Esophagus muscularis mucosa (tissue), 4 donors: ENCODE results near the gene NNT. TPM values are rescaled to one million over a fixed set of nuclear protein-coding genes. Genes with fewer than 3 reads are reported as not detected.
"Not testable (repeated sequence)": the region's sequence is repeated elsewhere in the genome, so short reads cannot be mapped to it uniquely, and the experiment has no call there.

ENCODE experiments used
- DNase-seq: peaks from one replicate; pipeline ENCODE4 v3.0.0-alpha.2; 2017; ENCODE audit errors: extremely low spot score
- H3K27ac ChIP-seq, 4 donors: fragments of 200-600 bp; sonication (generic); replicated peaks in 1 of 4; 1 replicate in 3 of 4; 2 replicates in 1 of 4; pipeline ENCODE4 v1.5.1; 2016 to 2019; ENCODE audit warnings: mild to moderate bottlenecking in 1 of 4
- H3K27me3 ChIP-seq, 4 donors: fragments of 200-600 bp; sonication (generic); one replicate each; pipeline versions ENCODE4 v1.5.1 to v1.6.0; 2016 to 2019
- H3K36me3 ChIP-seq, 4 donors: fragments of 200-600 bp; sonication (generic); one replicate each; pipeline ENCODE4 v1.5.1; 2016 to 2019
- H3K4me1 ChIP-seq, 4 donors: fragments of 200-600 bp; sonication (generic); one replicate each; pipeline ENCODE4 v1.5.1; 2016 to 2019
- H3K4me3 ChIP-seq, 4 donors: fragments of 200-600 bp; sonication (generic); 1 replicate in 2 of 4; 2 replicates in 2 of 4; pipeline ENCODE4 v1.5.1; 2016 to 2019; ENCODE audit warnings: mild to moderate bottlenecking in 4 of 4, moderate library complexity in 1 of 4
- H3K9me3 ChIP-seq, 4 donors: fragments of 200-600 bp; sonication (generic); 1 replicate in 3 of 4; 2 replicates in 1 of 4; pipeline ENCODE4 v1.5.1; 2016 to 2019
- CTCF ChIP-seq, 3 experiments: fragments of 200-600 bp in 2 of 3; fragments of 450-650 bp in 1 of 3; sonication (generic) in 2 of 3; IDR thresholded peaks; one replicate each; pipeline ENCODE4 v1.5.1; 2017 to 2019; ENCODE audit warnings: antibody characterized with exemption in 3 of 3, mild to moderate bottlenecking in 2 of 3, moderate library complexity in 1 of 3
- EP300 ChIP-seq: sonication (generic); formaldehyde crosslinking; IDR thresholded peaks from one replicate; pipeline ENCODE4 v1.6.1; 2017; ENCODE audit warnings: antibody characterized with exemption
- POLR2A ChIP-seq: fragments of 450-650 bp; IDR thresholded peaks from one replicate; pipeline ENCODE4 v1.6.1; 2017; ENCODE audit warnings: antibody characterized with exemption, moderate library complexity, mild to moderate bottlenecking, low read depth
- POLR2AphosphoS5 ChIP-seq, 2 donors: sonication (generic); formaldehyde crosslinking; IDR thresholded peaks; one replicate each; pipeline ENCODE4 v1.6.1; 2017; ENCODE audit warnings: antibody characterized with exemption in 2 of 2
- WGBS: methylation state at CpG from one replicate; pipeline ENCODE4 v1.1.5; 2018; 5-methylcytosine and 5-hydroxymethylcytosine counted together
- intact Hi-C: fragments of 100-400 bp; cut with DNase I; formaldehyde crosslinking; loops from one replicate; pipeline ENCODE4 v1.15.1; 2023
- total RNA-seq, 4 donors: library from RNA; depleted of rRNA; stranded (reverse); fragments of >200 nt; gene quantifications; one replicate each; pipeline versions ENCODE4 v1.1.0 to v1.2.1, GENCODE V29; 2016

Gene NNT
- total RNA-seq, 4 donors from 2014 or later: 49.0 to 90.1 (median 70.3) TPM

GRCh38 chr5:43570450-43571158, 32.4 kb upstream of the NNT start:
- WGBS: 86% methylated on average over 8 of the region's 8 CpGs
- peaks cover 0 to 8% (median 3%) of the 10 kb centered on the region in 4 donors for H3K36me3 ChIP-seq
- no peak for DNase-seq
- peak overlapping the region; percentile 69 to 76 (median 74) for H3K27ac ChIP-seq
- intact Hi-C loops: no loop called here
- no peaks in the 10 kb centered on the region for H3K9me3 ChIP-seq
- peaks cover 20 to 29% (median 24%) of the 10 kb centered on the region in 4 donors for H3K4me1 ChIP-seq
- no peak for TF ChIP-seq CTCF (IDR thresholded peaks at IDR 0.05)
- TF ChIP-seq EP300: no peak
- TF ChIP-seq POLR2A: no peak
- no peak for TF ChIP-seq POLR2AphosphoS5 (IDR thresholded peaks at IDR 0.05)
- peak overlapping the region; percentile 30 to 46 (median 42) for H3K4me3 ChIP-seq
- no peaks in the 10 kb centered on the region for H3K27me3 ChIP-seq

- intact Hi-C loops: no loop called here
- peaks cover 20 to 29% (median 24%) of the 10 kb centered on the region in 4 donors for H3K4me1 ChIP-seq
- TF ChIP-seq POLR2A (no peak), POLR2AphosphoS5 (IDR thresholded peaks at IDR 0.05) (no peak), EP300 (no peak), CTCF (IDR thresholded peaks at IDR 0.05) (no peak)
- no peaks in the 10 kb centered on the region for H3K27me3 ChIP-seq
- no peak for DNase-seq
- peaks cover 0 to 9% (median 3%) of the 10 kb centered on the region in 4 donors for H3K36me3 ChIP-seq
- peak overlapping the region; percentile 30 to 46 (median 42) for H3K4me3 ChIP-seq
- 32% methylated on average over 5 of the region's 5 CpGs for whole genome bisulfite sequencing
- peak overlapping the region; percentile 69 to 76 (median 74) for H3K27ac ChIP-seq
- no peaks in the 10 kb centered on the region for H3K9me3 ChIP-seq
Measured at GRCh38 chr5:43571237-43571636, 31.7 kb upstream of the NNT start.

DNA sequence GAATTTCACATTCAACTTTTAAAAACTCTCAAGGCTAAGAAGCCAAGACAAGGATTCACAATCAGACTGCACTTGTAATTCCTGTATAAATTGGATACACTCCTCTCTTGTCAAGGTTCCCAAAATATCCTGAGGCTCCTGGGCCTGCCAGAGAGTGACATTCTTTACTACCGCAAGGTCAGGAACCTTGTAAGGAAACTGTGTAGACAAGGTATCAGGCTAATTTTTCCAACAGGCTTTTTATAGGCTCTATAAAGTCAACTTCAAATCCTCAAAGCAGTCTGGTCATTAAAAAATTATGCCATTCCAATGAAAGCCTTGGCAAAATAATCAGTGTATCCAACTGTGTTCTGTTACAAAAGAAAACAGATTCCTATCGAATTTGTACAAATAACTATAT, 30.6 kb upstream of the NNT start:
- TF ChIP-seq POLR2A (no peak), CTCF (IDR thresholded peaks at IDR 0.05) (no peak), EP300 (no peak)
- Histone ChIP-seq H3K36me3 (peaks cover 0 to 9% (median 3%) of the 10 kb centered on the region in 4 donors), H3K27me3 (no peaks in the 10 kb centered on the region), H3K9me3 (no peaks in the 10 kb centered on the region), H3K4me1 (peaks cover 20 to 29% (median 24%) of the 10 kb centered on the region in 4 donors), H3K27ac (peak overlapping the region; percentile 69 to 76 (median 74)), H3K4me3 (no peak overlapping the region)
- 37% methylated on average over 2 of the region's 2 CpGs for WGBS
- no peak for DNase-seq
- intact Hi-C loops: no loop called here

DNA sequence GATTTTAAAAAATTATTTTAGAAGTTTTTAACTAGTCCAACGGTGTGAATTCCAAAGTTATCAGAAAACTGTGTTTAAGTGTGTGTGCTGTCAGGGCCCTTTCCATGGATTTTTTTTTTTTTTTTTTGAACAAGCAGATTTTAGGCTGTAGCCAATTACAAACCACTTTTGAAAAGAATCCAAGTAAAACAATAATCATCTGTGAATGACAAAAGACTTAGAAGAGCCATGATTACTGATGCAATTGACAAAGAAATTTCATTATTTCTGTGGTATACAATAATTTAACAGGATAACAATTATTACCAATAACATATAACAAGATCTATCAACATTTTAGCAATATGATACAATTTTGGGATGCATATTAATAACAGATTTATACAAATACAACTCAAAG, 29.9 kb upstream of the NNT start:
- intact Hi-C loops: no loop called here
- 34% methylated on average over 1 of the region's 1 CpG for WGBS
- no peaks in the 10 kb centered on the region for H3K9me3 ChIP-seq
- peak overlapping the region; percentile 69 to 76 (median 74) for H3K27ac ChIP-seq
- peaks cover 20 to 29% (median 24%) of the 10 kb centered on the region in 4 donors for H3K4me1 ChIP-seq
- no peaks in the 10 kb centered on the region for H3K27me3 ChIP-seq
- no peak for DNase-seq
- TF ChIP-seq EP300: no peak
- TF ChIP-seq POLR2A: no peak
- TF ChIP-seq POLR2AphosphoS5 (IDR thresholded peaks at IDR 0.05): no peak
- TF ChIP-seq CTCF (IDR thresholded peaks at IDR 0.05): no peak
- H3K4me3 ChIP-seq: no peak overlapping the region
- peaks cover 0 to 9% (median 3%) of the 10 kb centered on the region in 4 donors for H3K36me3 ChIP-seq

- intact Hi-C loops, H3K4me1 ChIP-seq, H3K27ac ChIP-seq, DNase-seq, H3K4me3 ChIP-seq, H3K9me3 ChIP-seq, H3K27me3 ChIP-seq: not testable (repeated sequence)
- 91% methylated on average over 10 of the region's 10 CpGs for WGBS
- H3K36me3 ChIP-seq: peaks cover 0 to 19% (median 6%) of the 10 kb centered on the region in 4 donors
Measured at GRCh38 chr5:43580402-43581210, 22.4 kb upstream of the NNT start.
